ENCODE data around the gene PRMT1. TPM values are rescaled to one million over a fixed set of nuclear protein-coding genes. Genes with fewer than 3 reads are reported as not detected.

PRMT1 gene
- total and polyA plus RNA-seq, 2 donors (not counting 1 experiment from before 2014, with no cell fraction given): 175 to 310 TPM

- H3K4me1 ChIP-seq (ENCODE audit: control insufficient read depth in 2 of 2, insufficient read depth in 2 of 2, low read length in 2 of 2): peaks cover 16 to 30% of the 10 kb centered on the region in 2 donors
- peak overlapping the region; percentile 59 to 73 for H3K27ac ChIP-seq (ENCODE audit: low read length in 2 of 2)
- H3K27ac Mint-ChIP-seq: peak overlapping the region; percentile 94
- H3K4me2 ChIP-seq (replicated peaks; ENCODE audit: low read depth, low read length, poor library complexity, severe bottlenecking): peak overlapping the region; percentile 98
- no peaks in the 10 kb centered on the region for H3K27me3 ChIP-seq (replicated peaks in 1 of 4; ENCODE audit: control extremely low read depth in 1 of 4, control insufficient read depth in 3 of 4, insufficient read depth in 4 of 4, low read length in 3 of 4)
- H3K36me3 ChIP-seq (replicated peaks in 1 of 2; ENCODE audit: control extremely low read depth in 1 of 2, control insufficient read depth in 1 of 2, extremely low read depth in 1 of 2, insufficient read depth in 2 of 2, low read length in 1 of 2): peaks cover 3 to 32% of the 10 kb centered on the region in 2 experiments
- ATAC-seq (ENCODE audit: low read depth): peak; percentile 67
- peak overlapping the region; percentile 71 to 99 (median 94) for H3K4me3 ChIP-seq (ENCODE audit: control extremely low read depth in 1 of 5, extremely low read depth in 1 of 5, insufficient read depth in 1 of 5, low read depth in 2 of 5, low read length in 4 of 5)
- H3K9me3 Mint-ChIP-seq (ENCODE audit: insufficient read depth): no peaks in the 10 kb centered on the region
- H3K27me3 Mint-ChIP-seq: no peaks in the 10 kb centered on the region
- peak overlapping the region; percentile 95 for H3K4me3 Mint-ChIP-seq
- peak overlapping the region; percentile 95 for H2AFZ ChIP-seq (ENCODE audit: insufficient read depth, low read depth, low read length, poor library complexity, severe bottlenecking)
- DNase-seq: peak; percentile 88
- H3K4me1 Mint-ChIP-seq: peaks cover 37% of the 10 kb centered on the region
- intact Hi-C loops (cut with micrococcal nuclease): loop anchor here (1.0 kb wide), 3 partner anchors 12 to 74 kb away; partner anchors contain the start of gene RRAS
- ChIA-PET POLR2A (interaction anchor here (0.6 to 2.6 kb wide), 12 partner anchors 12 to 754 kb away, joined by 3 to 19 read pairs (median 5); partner anchors contain the start of genes PRMT1, PRR12, RRAS and SCAF1), CTCF (interaction anchor here (0.6 to 2.3 kb wide), 12 partner anchors 9 to 550 kb away, joined by 3 to 8 read pairs (median 4); partner anchors contain the start of genes LIN7B, RRAS and SCAF1)
- peaks cover 43% of the 10 kb centered on the region for H3K79me2 ChIP-seq (ENCODE audit: control insufficient read depth, insufficient read depth, low read length)
- under 1% methylated on average over 53 of the region's 53 CpGs for WGBS (ENCODE audit: insufficient coverage)
- H3K9me3 ChIP-seq (ENCODE audit: control extremely low read depth in 1 of 3, control insufficient read depth in 2 of 3, insufficient read depth in 1 of 3, low read length in 2 of 3): no peaks in the 10 kb centered on the region
- peak overlapping the region; percentile 88 for H3K9ac ChIP-seq (ENCODE audit: low read length)
- peaks cover 55% of the 10 kb centered on the region for H4K20me1 ChIP-seq (ENCODE audit: control insufficient read depth, insufficient read depth, low read length, poor library complexity, severe bottlenecking)
- TF ChIP-seq CTCF (IDR thresholded peaks at IDR 0.05) (peak; percentile 26), EZH2 (IDR thresholded peaks at IDR 0.05; ENCODE audit: borderline replicate concordance, insufficient read depth, low read depth, low read length, poor library complexity, severe bottlenecking) (no peak)
Observed at GRCh38 chr19:49664171-49665035, 12.7 kb upstream of the PRMT1 start.

All from B cell (primary cell).